Epithelial cell of esophagus (primary cell): Measurements from ENCODE around the gene CMTM1.

ENCODE experiments used
- DNase-seq: peaks from one replicate; pipeline ENCODE4 v3.0.0; 2010; ENCODE audit warnings: low read depth
- H3K4me3 ChIP-seq: 2 replicates; pipeline ENCODE4 v1.5.1; 2011; ENCODE audit warnings: mild to moderate bottlenecking, low read length, control low read depth
- TF ChIP-seq, protein P1 (sequence below): IDR thresholded peaks from 2 replicates; pipeline ENCODE4 v1.5.1; 2011; ENCODE audit warnings: low read depth, mild to moderate bottlenecking, low read length, control low read depth, inconsistent platforms; ENCODE audit not compliant: insufficient read depth; ENCODE audit errors: missing control alignments

The CMTM1 gene

DNA sequence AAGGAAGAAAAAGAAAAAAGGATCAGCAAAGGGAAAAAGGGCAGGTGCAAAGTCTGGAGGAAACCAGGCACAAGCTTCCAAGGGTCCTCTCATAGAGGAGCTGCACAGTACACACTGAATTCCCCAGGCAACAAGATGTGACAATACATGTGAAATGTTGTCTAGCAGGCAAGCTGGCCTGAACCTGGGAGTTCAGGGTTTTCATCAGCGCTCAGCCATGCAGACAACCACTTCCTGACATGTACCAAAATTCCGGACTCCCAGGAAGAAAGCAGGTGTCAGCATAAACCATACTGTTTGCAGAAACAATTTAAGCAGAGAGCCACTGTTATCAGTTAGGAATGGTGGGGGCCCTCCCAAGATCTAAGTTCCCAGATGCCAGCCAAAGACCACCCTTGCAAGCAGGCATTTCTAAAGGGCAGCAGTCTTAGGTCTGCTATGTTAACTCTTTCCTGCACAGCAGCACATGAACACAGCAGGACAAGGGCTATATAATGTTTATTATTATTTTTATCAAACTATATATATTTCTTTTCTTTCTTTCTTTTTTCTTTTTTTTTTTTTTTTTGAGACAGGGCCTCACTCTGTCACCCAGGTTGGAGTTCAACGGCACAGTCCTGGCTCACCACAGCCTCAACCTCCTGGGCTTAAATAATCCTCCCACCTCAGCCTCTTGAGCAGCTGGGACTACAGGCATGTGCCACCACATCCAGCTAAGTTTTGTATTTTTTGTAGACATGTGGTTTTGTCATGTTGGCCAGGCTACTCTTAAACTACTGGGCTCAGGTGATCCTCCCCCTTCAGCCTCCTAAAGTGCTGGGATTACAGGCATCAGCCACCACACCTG lies 26.4 kb upstream of the CMTM1 start:
- TF ChIP-seq, protein P1, sequence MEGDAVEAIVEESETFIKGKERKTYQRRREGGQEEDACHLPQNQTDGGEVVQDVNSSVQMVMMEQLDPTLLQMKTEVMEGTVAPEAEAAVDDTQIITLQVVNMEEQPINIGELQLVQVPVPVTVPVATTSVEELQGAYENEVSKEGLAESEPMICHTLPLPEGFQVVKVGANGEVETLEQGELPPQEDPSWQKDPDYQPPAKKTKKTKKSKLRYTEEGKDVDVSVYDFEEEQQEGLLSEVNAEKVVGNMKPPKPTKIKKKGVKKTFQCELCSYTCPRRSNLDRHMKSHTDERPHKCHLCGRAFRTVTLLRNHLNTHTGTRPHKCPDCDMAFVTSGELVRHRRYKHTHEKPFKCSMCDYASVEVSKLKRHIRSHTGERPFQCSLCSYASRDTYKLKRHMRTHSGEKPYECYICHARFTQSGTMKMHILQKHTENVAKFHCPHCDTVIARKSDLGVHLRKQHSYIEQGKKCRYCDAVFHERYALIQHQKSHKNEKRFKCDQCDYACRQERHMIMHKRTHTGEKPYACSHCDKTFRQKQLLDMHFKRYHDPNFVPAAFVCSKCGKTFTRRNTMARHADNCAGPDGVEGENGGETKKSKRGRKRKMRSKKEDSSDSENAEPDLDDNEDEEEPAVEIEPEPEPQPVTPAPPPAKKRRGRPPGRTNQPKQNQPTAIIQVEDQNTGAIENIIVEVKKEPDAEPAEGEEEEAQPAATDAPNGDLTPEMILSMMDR: no peak
- DNase-seq: peak; percentile 39
- H3K4me3 ChIP-seq: no peak overlapping the region

DNA sequence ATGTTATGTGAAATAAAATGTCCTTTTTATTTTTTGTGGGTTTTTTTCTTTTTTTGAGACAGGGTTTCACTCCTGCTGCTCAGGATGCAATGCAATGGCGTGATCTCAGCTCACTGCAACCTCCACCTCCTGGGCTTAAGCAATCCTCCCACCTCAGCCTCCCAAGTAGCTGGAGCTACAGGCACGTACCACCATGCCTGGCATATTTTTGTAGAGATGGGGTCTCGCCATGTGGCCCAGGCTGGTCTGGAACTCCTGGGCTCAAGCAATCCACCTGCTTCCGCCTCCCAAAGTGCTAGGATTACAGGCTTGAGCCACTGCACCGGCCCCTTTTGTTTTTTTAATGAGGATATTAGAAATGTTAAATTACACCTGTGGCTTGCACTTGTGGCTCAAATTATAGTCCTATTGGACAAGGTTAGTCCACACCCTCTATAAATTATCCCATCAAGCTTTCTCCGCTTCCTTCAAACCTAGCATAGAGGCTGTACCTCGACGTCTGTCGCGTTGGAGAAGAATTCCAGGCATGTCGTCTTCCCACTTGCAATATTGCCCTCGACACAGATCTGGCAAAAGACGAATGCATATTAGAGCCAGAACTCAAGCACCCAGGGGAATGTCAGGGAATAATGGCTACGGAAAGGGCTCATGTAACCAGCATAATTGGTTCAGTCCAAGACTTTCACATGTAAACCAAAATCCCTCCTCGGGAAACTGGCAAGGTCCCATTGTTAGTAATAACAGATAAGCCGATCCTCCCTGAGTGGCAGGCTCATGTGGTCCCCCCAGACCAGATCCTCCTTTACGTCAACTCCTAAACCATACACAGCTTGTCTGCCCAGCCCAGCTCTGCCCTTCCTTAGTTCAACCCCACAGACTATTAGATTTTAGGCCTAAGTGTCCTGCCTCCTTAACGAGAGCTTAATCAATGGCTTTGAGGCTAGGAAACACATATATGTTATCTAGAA lies 24.6 kb upstream of the CMTM1 start:
- H3K4me3 ChIP-seq: no peak overlapping the region
- no peak for DNase-seq
- TF ChIP-seq, protein P1: no peak

DNA sequence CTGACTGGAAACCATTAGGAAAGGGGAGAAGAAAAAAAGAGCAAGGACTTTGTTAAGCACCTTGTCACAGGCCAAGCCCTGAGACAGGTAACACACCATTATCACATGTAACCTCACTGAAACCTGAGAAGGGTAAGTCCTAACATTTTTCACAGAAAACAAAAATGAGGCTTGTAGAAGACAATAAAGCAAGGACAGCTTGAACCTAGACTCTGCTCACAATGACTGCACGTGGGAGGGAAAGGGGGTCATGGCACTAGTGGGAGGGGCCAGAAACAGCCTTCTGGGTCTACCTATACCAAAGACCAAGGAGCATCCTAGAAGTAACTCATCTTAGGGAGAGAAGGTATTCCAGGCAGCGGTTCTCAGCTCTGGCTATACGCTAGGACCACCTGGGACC lies 23.8 kb upstream of the CMTM1 start:
- TF ChIP-seq, protein P1: no peak
- no peak for DNase-seq

DNA sequence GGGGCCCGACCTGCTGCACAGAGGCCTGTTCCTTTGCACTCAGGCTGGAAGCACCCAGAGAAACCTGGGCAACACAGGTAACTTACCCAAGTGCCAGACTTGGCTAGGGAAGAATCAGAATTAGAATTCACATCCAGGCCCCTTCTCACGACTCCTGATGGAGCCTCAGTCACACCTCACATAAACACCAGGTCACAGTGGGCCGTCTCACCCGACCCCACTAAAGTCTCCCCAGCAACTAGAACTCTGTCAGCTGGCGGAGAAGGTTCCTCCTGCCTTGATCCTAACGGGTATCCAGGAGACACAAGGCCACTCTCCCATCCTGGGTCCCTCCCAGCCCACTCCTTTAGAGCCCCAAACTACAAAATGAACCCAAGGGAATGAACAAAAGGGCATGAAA lies 22.7 kb upstream of the CMTM1 start:
- TF ChIP-seq, protein P1: no peak
- no peak for DNase-seq
- H3K4me3 ChIP-seq: no peak overlapping the region

More for the DNA sequence above, 23.8 kb upstream of the CMTM1 start:
- H3K4me3 ChIP-seq: no peak overlapping the region

DNA sequence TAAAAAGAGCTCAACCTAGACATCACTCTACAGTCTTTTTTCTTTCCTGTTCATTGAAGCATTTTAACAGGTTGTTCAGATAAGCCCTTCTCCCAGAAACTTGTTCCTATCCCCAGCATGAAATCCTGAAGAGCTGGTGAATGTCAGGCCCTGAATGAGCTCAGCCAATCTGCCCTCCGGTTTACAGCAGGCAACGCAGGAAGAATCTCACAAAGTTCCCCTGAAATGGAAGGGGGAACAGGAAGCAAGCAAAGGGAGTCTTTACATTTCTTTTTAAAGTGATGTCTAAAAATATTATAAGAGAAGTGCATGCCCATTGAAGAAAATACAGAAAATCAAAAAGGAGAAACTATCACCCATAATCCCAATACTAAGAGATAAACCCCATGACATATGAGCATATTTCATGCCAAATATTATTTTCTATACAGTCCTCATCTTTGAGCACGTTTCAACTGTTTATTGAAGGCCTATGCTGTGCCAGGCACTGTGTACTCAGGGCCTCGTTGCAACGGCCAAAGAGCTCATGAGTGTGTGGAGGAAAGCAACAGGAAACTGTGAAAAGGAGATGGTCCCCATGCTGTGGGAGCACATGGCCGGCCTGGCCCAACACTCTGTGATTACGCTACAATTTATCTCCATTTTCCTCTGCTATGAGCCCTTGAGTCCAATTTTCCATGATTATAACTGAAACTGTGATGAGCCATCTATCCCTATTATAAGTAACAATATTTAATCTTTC lies 22.1 kb upstream of the CMTM1 start:
- H3K4me3 ChIP-seq: no peak overlapping the region
- no peak for DNase-seq
- TF ChIP-seq, protein P1: no peak
